Endothelial cell of umbilical vein (primary cell): ENCODE results near the gene FOXC1.

Source experiments
- EZH2 ChIP-seq: IDR thresholded peaks from 2 replicates; pipeline ENCODE4 v1.6.1; 2012; ENCODE audit warnings: borderline replicate concordance, low read depth, mild to moderate bottlenecking, moderate library complexity, low read length, inconsistent platforms; ENCODE audit not compliant: severe bottlenecking
- JUN ChIP-seq: IDR thresholded peaks from 2 replicates; pipeline ENCODE4 v1.6.1; 2011; ENCODE audit warnings: borderline replicate concordance, low read depth; ENCODE audit not compliant: insufficient read length, insufficient read depth
- POLR2A ChIP-seq: IDR thresholded peaks from 2 replicates; pipeline ENCODE4 v1.6.1; 2012; ENCODE audit warnings: low read depth, mild to moderate bottlenecking, control low read depth, low read length
- POLR2AphosphoS5 ChIP-seq: IDR thresholded peaks from 2 replicates; pipeline ENCODE4 v1.6.1; 2012; ENCODE audit warnings: low read depth, mild to moderate bottlenecking, control low read depth, low read length, moderate library complexity; ENCODE audit not compliant: insufficient read depth
- TF ChIP-seq, protein P1 (sequence below): IDR thresholded peaks from 2 replicates; pipeline ENCODE4 v1.6.1; 2011; ENCODE audit not compliant: insufficient read depth, insufficient read length
- TF ChIP-seq, protein P2 (sequence below), 2 donors: IDR thresholded peaks; 1 replicate in 1 of 2; 2 replicates in 1 of 2; pipeline ENCODE4 v1.5.1; 2011; ENCODE audit warnings: low read length in 2 of 2, mild to moderate bottlenecking in 2 of 2, moderate library complexity in 2 of 2, control low read depth in 1 of 2, inconsistent platforms in 1 of 2, low read depth in 1 of 2; ENCODE audit not compliant: insufficient read depth in 1 of 2; ENCODE audit errors: extremely low read depth in 1 of 2

DNA sequence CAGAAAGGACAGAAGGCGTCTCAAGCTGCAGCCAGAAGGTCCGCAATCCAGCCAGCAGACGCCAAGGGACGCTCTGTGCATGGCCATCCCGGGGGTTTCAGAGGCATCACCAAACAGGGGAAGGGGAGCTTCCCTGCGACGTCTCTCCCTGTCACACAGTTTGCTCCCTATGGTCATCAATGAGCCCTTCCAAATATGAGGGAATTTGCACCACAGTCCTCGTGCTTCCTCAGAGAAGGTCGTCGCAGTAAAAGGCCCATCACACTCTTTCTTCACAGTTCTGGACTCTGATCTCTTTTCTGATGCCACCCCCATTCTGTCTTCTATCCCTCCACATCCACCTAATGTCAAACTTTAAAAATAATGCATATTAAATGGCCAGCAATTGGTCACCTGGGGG lies 10.2 kb upstream of the FOXC1 start:
- TF ChIP-seq EZH2 (no peak), POLR2AphosphoS5 (no peak), POLR2A (no peak), JUN (no peak)
- TF ChIP-seq, protein P1, sequence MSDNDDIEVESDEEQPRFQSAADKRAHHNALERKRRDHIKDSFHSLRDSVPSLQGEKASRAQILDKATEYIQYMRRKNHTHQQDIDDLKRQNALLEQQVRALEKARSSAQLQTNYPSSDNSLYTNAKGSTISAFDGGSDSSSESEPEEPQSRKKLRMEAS, result no peak
- TF ChIP-seq, protein P2, sequence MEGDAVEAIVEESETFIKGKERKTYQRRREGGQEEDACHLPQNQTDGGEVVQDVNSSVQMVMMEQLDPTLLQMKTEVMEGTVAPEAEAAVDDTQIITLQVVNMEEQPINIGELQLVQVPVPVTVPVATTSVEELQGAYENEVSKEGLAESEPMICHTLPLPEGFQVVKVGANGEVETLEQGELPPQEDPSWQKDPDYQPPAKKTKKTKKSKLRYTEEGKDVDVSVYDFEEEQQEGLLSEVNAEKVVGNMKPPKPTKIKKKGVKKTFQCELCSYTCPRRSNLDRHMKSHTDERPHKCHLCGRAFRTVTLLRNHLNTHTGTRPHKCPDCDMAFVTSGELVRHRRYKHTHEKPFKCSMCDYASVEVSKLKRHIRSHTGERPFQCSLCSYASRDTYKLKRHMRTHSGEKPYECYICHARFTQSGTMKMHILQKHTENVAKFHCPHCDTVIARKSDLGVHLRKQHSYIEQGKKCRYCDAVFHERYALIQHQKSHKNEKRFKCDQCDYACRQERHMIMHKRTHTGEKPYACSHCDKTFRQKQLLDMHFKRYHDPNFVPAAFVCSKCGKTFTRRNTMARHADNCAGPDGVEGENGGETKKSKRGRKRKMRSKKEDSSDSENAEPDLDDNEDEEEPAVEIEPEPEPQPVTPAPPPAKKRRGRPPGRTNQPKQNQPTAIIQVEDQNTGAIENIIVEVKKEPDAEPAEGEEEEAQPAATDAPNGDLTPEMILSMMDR (IDR thresholded peaks at IDR 0.05; ENCODE audit: extremely low read depth in 1 of 2, insufficient read depth in 1 of 2, low read depth in 1 of 2, low read length in 2 of 2), result no peak
